Activated T-helper 2 cell treated with anti-CD3 and anti-CD28 coated beads, Interferon-gamma antibody, Interleukin-2, Interleukin-4, amounts not matched to agents 10 μg/mL and 5 μg/mL and 100 μg/mL, durations not matched to agents 14 hours and 24 hours and 36 hours (primary cell): ENCODE data around the gene ZC3H12D. TPM values are rescaled to one million over a fixed set of nuclear protein-coding genes. Genes with fewer than 3 reads are reported as not detected.
A peak's percentile ranks its signal among the peaks of the same experiment; 100 is the strongest.

ENCODE experiments used
- DNase-seq: peaks from one replicate; pipeline ENCODE4 v3.0.0; 2021; ENCODE audit warnings: low spot score
- H3K27ac Mint-ChIP-seq: one replicate; pipeline ENCODE4 v1.8.0; 2021; ENCODE audit warnings: mixed read lengths
- H3K27me3 Mint-ChIP-seq: one replicate; pipeline ENCODE4 v1.8.0; 2021; ENCODE audit warnings: low read depth, mixed read lengths
- H3K36me3 Mint-ChIP-seq: one replicate; pipeline ENCODE4 v1.8.0; 2021; ENCODE audit warnings: low read depth, mixed read lengths
- H3K4me1 Mint-ChIP-seq: one replicate; pipeline ENCODE4 v1.8.0; 2021; ENCODE audit warnings: low read depth, mixed read lengths
- H3K4me3 Mint-ChIP-seq: one replicate; pipeline ENCODE4 v1.8.0; 2021; ENCODE audit warnings: low read depth, mild to moderate bottlenecking, moderate library complexity, mixed read lengths
- H3K9me3 Mint-ChIP-seq: one replicate; pipeline ENCODE4 v1.8.0; 2021; ENCODE audit warnings: mixed read lengths
- intact Hi-C: fragments of 100-400 bp; cut with micrococcal nuclease; formaldehyde crosslinking; loops from one replicate; pipeline ENCODE4 v1.15.1; 2023
- total RNA-seq: library from RNA; stranded (reverse); gene quantifications from 2 replicates; pipeline ENCODE4 v1.2.3, GENCODE V29; 2022

ZC3H12D gene
- 15.0 and 15.6 TPM in 2 replicates for total RNA-seq

DNA sequence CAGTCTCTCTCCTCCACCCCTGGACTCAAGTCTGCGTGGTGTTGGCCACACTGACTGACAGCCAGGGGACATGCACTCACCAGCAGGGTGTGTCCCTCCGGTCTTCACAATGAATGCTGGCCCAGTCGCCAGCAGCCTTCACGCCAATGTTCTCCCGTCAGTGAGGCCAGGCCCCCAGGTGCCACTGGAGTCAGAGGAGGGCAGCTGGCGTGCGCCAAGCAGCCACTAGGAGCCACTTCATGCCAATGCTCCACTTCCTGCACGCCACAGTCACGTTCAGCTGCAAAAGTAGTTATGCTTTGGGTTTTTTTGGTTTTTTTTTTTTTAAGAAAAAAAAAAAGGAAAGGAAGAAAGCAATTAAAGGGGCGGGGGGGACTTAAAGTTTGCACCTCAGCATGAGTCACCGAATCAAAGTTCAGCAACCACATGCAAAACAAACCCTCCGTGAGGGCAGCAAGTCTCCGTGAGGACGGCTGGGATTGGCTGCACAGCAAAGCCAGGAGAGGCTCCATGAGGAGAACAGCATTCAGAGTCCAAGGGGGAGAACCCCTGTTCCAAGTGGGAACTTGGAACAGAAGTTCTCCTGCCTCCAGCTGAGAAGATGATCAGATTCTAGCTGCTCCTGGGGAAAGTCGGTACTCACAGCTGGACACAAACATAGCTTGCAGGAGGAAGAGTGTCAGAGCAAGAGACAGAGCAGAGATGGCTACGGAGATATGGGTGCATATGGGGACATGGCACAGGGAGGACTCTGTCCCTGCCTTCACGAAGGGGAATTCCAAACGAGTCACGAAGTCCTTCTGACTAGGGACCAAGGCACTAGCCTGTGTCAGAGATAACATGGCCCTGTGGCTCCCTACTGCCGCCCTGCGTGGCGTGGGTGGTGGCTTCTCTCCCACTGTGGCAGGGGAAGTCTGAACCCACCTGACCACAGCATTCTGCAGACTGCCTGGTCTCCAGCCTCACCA is at the start of gene ZC3H12D:
Gene ZC3H12D (minus strand): TSS at position 282 of the 968 bp plus-strand sequence. CDS start 10,471 bp downstream, outside the sequence.
- Mint-ChIP-seq H3K4me3 (peak within 1 kb of the TSS; percentile 79), H3K36me3 (peaks cover 11% of the 10 kb centered on the region), H3K4me1 (peaks cover 53% of the 10 kb centered on the region), H3K27ac (peak within 1 kb of the TSS; percentile 99), H3K9me3 (no peaks in the 10 kb centered on the region), H3K27me3 (no peaks in the 10 kb centered on the region)
- peak; percentile 70 for DNase-seq
- intact Hi-C loops = loop anchor here (1.0 to 5.0 kb wide), 8 partner anchors 10 to 453 kb away; partner anchors contain the start of genes NUP43, PCMT1 and TAB2

DNA sequence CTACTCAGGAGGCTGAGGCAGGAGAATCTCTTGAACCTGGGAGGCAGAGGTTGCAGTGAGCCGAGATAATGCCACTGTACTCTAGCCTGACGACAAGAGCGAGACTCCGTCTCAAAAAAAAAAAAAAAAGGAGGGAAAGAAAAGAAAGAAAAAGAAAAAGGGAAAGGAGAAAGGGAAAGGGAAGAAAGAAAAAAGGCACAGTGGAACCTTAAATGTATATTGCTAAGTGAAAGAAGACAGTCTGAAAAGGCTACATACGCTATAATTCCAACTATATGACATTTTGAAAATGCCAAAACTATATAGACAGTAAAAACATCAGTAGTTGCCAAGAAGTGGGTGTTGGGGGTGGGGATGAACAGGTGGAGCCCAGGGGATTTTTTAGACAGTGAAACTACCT is 44.8 kb upstream of the ZC3H12D start:
- intact Hi-C loops = no loop called here
- no peaks in the 10 kb centered on the region for H3K9me3 Mint-ChIP-seq
- H3K27me3 Mint-ChIP-seq = no peaks in the 10 kb centered on the region
- peaks cover 7% of the 10 kb centered on the region for H3K4me1 Mint-ChIP-seq
- no peak overlapping the region for H3K4me3 Mint-ChIP-seq
- H3K36me3 Mint-ChIP-seq = peaks cover 47% of the 10 kb centered on the region
- DNase-seq = no peak
- H3K27ac Mint-ChIP-seq = peak overlapping the region; percentile 11

DNA sequence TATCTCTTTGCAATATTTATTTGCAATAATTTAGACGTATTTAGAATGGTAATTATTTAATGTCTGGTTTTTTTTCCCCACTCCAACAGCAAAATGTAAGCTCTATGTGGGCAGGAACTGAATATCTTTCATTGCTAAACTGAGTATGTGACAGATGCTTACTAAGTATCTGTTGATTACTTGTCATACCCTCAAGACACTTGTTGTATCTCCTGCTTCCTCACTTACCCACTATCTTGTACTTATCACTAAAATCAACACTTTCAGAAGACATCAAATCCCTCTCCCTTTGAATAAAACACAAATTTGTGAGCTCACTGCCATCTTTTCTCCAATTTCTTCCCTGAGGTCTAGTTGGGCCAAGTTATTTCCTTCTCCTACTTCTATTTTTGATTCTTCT is 30.7 kb upstream of the ZC3H12D start:
- no peak overlapping the region for H3K4me3 Mint-ChIP-seq
- no peaks in the 10 kb centered on the region for H3K27me3 Mint-ChIP-seq
- H3K4me1 Mint-ChIP-seq = peaks cover 37% of the 10 kb centered on the region
- H3K27ac Mint-ChIP-seq = peak overlapping the region; percentile 23
- intact Hi-C loops = loop anchor here (5.0 kb wide), 1 partner anchor 283 kb away; no protein-coding TSS in a partner anchor
- H3K9me3 Mint-ChIP-seq = peaks cover 7% of the 10 kb centered on the region
- no peak for DNase-seq
- H3K36me3 Mint-ChIP-seq = peaks cover 56% of the 10 kb centered on the region

DNA sequence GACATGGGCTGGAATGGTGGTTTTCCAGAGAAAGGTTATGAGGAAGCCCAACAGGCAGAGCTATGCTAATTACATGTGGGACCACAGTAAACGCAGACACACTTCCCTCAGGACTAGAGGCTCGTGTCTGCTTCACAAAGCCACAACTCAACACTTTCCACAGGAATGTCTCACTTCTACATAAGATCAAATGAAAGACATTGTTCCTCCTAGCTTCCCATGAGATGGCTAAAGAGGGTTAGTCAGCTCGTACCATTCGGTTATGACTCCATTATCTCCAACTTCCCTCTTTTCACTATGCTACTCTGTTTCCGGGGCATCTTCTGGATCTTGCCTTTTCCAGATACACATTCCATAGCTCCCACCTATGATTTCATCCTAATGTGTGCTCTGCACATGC is 29.1 kb upstream of the ZC3H12D start:
- H3K4me3 Mint-ChIP-seq = no peak overlapping the region
- H3K9me3 Mint-ChIP-seq = peaks cover 7% of the 10 kb centered on the region
- intact Hi-C loops = no loop called here
- no peaks in the 10 kb centered on the region for H3K27me3 Mint-ChIP-seq
- H3K36me3 Mint-ChIP-seq = peaks cover 53% of the 10 kb centered on the region
- peaks cover 39% of the 10 kb centered on the region for H3K4me1 Mint-ChIP-seq
- H3K27ac Mint-ChIP-seq = no peak overlapping the region
- DNase-seq = no peak

- H3K27ac Mint-ChIP-seq = peak overlapping the region; percentile 36
- H3K36me3 Mint-ChIP-seq = peaks cover 54% of the 10 kb centered on the region
- intact Hi-C loops = no loop called here
- no peak for DNase-seq
- H3K4me1 Mint-ChIP-seq = peaks cover 30% of the 10 kb centered on the region
- no peak overlapping the region for H3K4me3 Mint-ChIP-seq
- no peaks in the 10 kb centered on the region for H3K27me3 Mint-ChIP-seq
- H3K9me3 Mint-ChIP-seq = peaks cover 7% of the 10 kb centered on the region
Observed at GRCh38 chr6:149510793-149511512, 26.1 kb upstream of the ZC3H12D start.

GRCh38 chr6:149508485-149508884 is 23.7 kb upstream of the ZC3H12D start:
- DNase-seq = no peak
- Mint-ChIP-seq H3K4me3 (no peak overlapping the region), H3K36me3 (peaks cover 54% of the 10 kb centered on the region), H3K9me3 (no peaks in the 10 kb centered on the region), H3K27ac (peak overlapping the region; percentile 59), H3K27me3 (no peaks in the 10 kb centered on the region), H3K4me1 (peaks cover 27% of the 10 kb centered on the region)
- intact Hi-C loops = loop anchor here (1.0 to 2.0 kb wide), 5 partner anchors 9 to 476 kb away; partner anchors contain the start of gene ZC3H12D

DNA sequence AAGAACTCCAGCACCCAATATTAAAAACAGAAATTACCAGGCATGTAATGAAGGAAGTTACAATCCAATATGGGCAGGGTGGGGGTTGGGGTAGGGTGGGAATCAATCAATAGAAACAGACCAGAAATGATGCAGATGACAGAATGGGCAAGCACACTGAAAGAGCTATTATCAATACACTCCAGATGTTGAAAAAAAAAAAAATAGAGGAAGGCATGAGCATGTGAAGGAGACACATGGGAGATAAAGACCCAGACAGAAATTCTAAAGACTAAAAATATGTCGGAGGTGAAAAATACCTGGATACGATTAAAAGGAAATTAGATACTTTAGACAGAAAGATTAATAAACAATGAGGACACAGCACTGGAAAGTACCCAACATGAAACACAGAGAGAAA is 19.1 kb upstream of the ZC3H12D start:
- intact Hi-C loops = no loop called here
- no peaks in the 10 kb centered on the region for H3K9me3 Mint-ChIP-seq
- H3K27me3 Mint-ChIP-seq = no peaks in the 10 kb centered on the region
- H3K4me1 Mint-ChIP-seq = peaks cover 24% of the 10 kb centered on the region
- no peak for DNase-seq
- H3K27ac Mint-ChIP-seq = peak overlapping the region; percentile 6
- peaks cover 50% of the 10 kb centered on the region for H3K36me3 Mint-ChIP-seq
- H3K4me3 Mint-ChIP-seq = no peak overlapping the region

GRCh38 chr6:149503276-149503675 is 18.5 kb upstream of the ZC3H12D start:
- Mint-ChIP-seq H3K27me3 (no peaks in the 10 kb centered on the region), H3K9me3 (no peaks in the 10 kb centered on the region)

DNA sequence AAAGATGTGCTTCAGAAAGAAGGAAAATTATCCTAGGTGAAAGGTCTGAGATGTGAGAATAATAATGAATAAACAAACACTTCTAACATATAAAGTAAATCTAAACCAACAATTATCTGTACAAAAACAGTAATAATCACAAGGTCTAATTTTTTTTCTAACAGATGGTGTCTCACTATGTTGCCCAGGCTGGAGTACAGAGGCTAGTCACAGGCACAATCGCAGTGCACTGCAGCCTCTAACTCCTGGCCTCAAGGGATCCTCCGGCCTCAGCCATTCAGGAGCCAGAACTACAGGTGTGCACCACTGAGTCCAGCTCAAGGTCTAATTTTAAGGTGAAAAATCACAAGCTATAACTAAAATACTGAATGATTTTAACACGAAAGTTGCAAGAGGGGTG is 17.0 kb upstream of the ZC3H12D start:
- Mint-ChIP-seq H3K36me3 (peaks cover 49% of the 10 kb centered on the region), H3K4me3 (no peak overlapping the region), H3K4me1 (peaks cover 26% of the 10 kb centered on the region), H3K27me3 (no peaks in the 10 kb centered on the region), H3K27ac (peak overlapping the region; percentile 33), H3K9me3 (no peaks in the 10 kb centered on the region)
- intact Hi-C loops = loop anchor here (2.0 kb wide), 1 partner anchor 17 kb away; the partner anchor contains the start of gene ZC3H12D
- no peak for DNase-seq

More at GRCh38 chr6:149503276-149503675, 18.5 kb upstream of the ZC3H12D start:
- DNase-seq = no peak
- Mint-ChIP-seq H3K27ac (no peak overlapping the region), H3K4me3 (no peak overlapping the region), H3K4me1 (peaks cover 22% of the 10 kb centered on the region), H3K36me3 (peaks cover 50% of the 10 kb centered on the region)
- intact Hi-C loops = no loop called here

- Mint-ChIP-seq H3K4me3 (no peak overlapping the region), H3K27ac (no peak overlapping the region), H3K27me3 (no peaks in the 10 kb centered on the region), H3K9me3 (no peaks in the 10 kb centered on the region), H3K36me3 (peaks cover 49% of the 10 kb centered on the region), H3K4me1 (peaks cover 31% of the 10 kb centered on the region)
- no peak for DNase-seq
- intact Hi-C loops = loop anchor here (2.0 kb wide), 1 partner anchor 16 kb away; the partner anchor contains the start of gene ZC3H12D
Observed at GRCh38 chr6:149501201-149501600, 16.4 kb upstream of the ZC3H12D start.

GRCh38 chr6:149500096-149500495 is 15.3 kb upstream of the ZC3H12D start:
- DNase-seq = no peak
- H3K27ac Mint-ChIP-seq = no peak overlapping the region
- H3K4me3 Mint-ChIP-seq = no peak overlapping the region
- H3K9me3 Mint-ChIP-seq = no peaks in the 10 kb centered on the region
- intact Hi-C loops = loop anchor here (2.0 kb wide), 1 partner anchor 15 kb away; the partner anchor contains the start of gene ZC3H12D
- H3K36me3 Mint-ChIP-seq = peaks cover 39% of the 10 kb centered on the region
- peaks cover 41% of the 10 kb centered on the region for H3K4me1 Mint-ChIP-seq
- no peaks in the 10 kb centered on the region for H3K27me3 Mint-ChIP-seq

GRCh38 chr6:149499066-149499465 is 14.3 kb upstream of the ZC3H12D start:
- H3K36me3 Mint-ChIP-seq = peaks cover 35% of the 10 kb centered on the region
- H3K27me3 Mint-ChIP-seq = no peaks in the 10 kb centered on the region
- peaks cover 48% of the 10 kb centered on the region for H3K4me1 Mint-ChIP-seq
- DNase-seq = no peak
- no peak overlapping the region for H3K4me3 Mint-ChIP-seq
- H3K27ac Mint-ChIP-seq = peak overlapping the region; percentile 33
- intact Hi-C loops = loop anchor here (5.0 kb wide), 3 partner anchors 287 to 742 kb away; no protein-coding TSS in a partner anchor
- no peaks in the 10 kb centered on the region for H3K9me3 Mint-ChIP-seq
